ENCODE data around the gene APPL2.

Gene APPL2

GRCh38 chr12:105222726-105223351 is 13.1 kb downstream of the APPL2 start:
- DNase-seq (ENCODE audit: low spot score) (no peak), FAIRE-seq (no peak)

GRCh38 chr12:105222284-105222655 is 13.7 kb downstream of the APPL2 start:
- no peak for DNase-seq (ENCODE audit: low spot score)
- no peak for FAIRE-seq

DNA sequence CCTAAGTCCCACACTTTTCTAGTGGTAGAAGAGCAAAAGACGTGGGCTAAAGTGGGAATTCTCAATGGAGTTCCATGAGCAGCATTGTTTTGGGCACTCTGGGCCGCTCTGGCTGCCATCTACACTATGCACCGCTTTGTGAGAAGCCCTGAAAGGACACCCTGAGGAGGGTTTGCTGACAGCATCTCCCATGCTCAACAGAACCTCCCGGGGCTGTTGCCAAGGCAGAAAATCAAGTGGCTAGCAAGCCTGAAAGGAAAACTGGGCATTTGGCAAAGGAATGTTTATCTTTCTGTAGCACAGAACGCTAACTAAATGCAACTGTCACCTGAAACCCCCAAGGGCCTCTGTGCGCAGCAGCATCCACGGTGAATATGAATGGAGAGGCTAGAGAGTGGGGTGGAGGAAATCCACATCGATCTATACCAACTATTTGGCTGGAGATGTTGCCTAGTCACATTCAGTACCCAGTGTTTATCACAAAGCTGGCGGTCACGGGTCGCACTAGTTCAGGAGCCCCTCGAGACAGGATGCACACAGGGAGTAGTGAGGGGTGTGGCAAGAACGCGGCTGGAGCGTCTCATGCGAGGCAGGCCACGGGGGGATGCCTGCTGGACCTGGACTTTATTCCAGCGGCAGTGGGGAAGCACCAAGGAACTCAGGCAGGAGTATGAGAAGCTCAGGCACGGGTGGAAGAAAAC is 14.2 kb downstream of the APPL2 start:
- FAIRE-seq = no peak
- DNase-seq (ENCODE audit: low spot score) = no peak

DNA sequence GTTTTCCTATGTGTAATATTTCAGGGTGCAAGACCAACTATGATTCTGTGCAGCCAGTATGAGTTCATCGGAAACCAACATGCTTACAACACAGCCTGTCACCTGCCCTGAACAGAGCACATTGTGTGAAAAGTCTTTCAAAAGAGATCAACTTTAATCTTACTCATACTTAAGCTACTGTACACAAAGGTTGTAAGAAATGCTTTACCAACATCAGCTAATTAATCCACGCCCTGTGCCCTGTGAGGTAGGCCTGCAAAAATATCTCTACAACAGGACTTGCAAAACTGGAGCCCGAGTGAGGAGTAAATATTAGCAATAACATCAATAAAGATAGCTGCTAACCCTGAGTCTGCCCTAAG is 15.1 kb downstream of the APPL2 start:
- no peak for FAIRE-seq
- DNase-seq (ENCODE audit: low spot score) = no peak

- DNase-seq (ENCODE audit: low spot score) = no peak
- FAIRE-seq = no peak
Measured at GRCh38 chr12:105220150-105220928, 15.6 kb downstream of the APPL2 start.

GRCh38 chr12:105219261-105220028 is 16.5 kb downstream of the APPL2 start:
- DNase-seq (ENCODE audit: low spot score) (no peak), FAIRE-seq (no peak)

- FAIRE-seq = no peak
Measured at GRCh38 chr12:105218434-105218833, 17.5 kb downstream of the APPL2 start.

GRCh38 chr12:105214670-105215375 is 21.2 kb downstream of the APPL2 start:
- DNase-seq (ENCODE audit: low spot score) (peak; percentile 4), FAIRE-seq (no peak)

More at GRCh38 chr12:105218434-105218833, 17.5 kb downstream of the APPL2 start:
- no peak for DNase-seq (ENCODE audit: low spot score)

GRCh38 chr12:105214148-105214547 is 21.8 kb downstream of the APPL2 start:
- DNase-seq (ENCODE audit: low spot score) (no peak), FAIRE-seq (no peak)

GRCh38 chr12:105212438-105212837 is 23.5 kb downstream of the APPL2 start:
- DNase-seq (ENCODE audit: low spot score) (peak; percentile 3), FAIRE-seq (no peak)

- no peak for DNase-seq (ENCODE audit: low spot score)
- no peak for FAIRE-seq
Measured at GRCh38 chr12:105209091-105209490, 26.9 kb downstream of the APPL2 start.

DNA sequence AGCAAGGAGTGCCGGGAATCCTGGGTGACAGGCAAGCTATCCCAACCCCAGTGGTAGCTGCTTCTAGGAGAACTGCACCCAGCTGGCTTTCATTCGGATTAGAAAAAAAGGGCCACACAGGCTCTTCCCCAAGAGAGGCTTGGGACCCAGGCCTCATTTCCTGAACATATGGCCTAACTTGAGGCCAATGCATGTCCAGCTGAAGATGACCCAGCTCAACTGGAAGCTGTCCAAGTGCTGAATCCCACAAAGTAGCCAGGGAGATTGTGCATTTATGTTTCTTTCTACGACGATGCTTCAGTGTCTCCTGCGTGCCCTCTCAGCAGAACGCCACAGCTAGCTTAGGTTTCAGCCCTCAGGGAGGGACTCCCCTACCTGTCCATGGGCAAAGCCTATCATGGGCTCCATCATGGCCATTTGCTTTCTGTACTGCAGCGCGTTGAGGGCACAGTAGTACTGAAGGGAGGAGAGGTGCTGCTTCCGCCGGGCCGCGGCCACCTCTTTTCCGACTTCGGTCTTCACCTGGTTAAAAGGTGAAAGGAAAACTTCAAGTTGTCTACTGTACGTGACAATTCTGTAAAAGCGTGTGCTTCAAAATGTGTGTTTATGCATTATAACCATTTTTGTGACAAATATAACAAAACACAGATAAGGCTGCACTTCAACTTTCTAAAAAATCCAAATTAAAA is 29.1 kb downstream of the APPL2 start:
- no peak for FAIRE-seq
- no peak for DNase-seq (ENCODE audit: low spot score)

GRCh38 chr12:105205322-105206048 is 30.5 kb downstream of the APPL2 start:
- no peak for DNase-seq (ENCODE audit: low spot score)
- FAIRE-seq = no peak

- FAIRE-seq = no peak
- DNase-seq (ENCODE audit: low spot score) = no peak
Measured at GRCh38 chr12:105204916-105205315, 31.1 kb downstream of the APPL2 start.

DNA sequence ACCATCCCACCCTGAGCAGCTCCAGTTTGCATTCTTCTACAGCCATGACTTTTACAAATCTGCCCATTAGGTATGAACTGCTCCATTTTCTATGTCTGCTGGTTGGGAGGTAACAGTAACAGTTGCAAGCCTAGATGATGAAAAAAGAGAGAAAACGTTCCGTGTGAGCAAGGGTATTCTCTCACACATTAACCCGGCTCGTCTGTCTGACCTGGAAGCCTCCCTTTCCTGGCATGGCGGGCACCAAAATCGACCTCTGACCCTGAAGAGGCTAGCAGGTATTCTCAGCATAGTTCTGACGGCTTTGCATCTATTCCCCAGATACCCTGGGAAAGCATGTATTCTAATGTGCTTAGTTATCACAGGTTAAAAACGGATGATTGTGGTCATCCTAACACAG is 31.8 kb downstream of the APPL2 start:
- FAIRE-seq (no peak), DNase-seq (ENCODE audit: low spot score) (no peak)

GRCh38 chr12:105202202-105202601 is 33.8 kb downstream of the APPL2 start:
- FAIRE-seq (no peak), DNase-seq (ENCODE audit: low spot score) (no peak)

DNA sequence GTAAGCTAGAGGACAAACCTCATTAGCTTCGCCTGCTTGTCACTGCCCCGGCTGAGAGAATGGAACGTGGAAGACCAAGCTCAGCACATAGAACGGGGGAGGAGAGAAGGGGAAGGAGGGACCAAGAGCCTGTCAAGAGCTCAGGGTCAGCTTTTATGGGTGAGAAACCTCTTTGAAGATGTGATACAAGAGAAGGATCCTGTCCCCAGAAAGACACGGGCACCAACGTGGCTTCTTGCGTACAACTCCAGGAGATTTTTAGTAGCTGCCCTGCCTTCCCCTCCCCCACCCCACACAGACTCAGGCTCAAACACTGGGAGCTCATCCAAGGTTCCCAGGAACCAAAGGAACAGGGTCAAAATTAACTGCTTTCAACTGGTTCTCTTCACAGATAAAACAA is 34.7 kb downstream of the APPL2 start:
- DNase-seq (ENCODE audit: low spot score) = no peak
- no peak for FAIRE-seq

- FAIRE-seq = no peak
- no peak for DNase-seq (ENCODE audit: low spot score)
Measured at GRCh38 chr12:105200385-105200784, 35.6 kb downstream of the APPL2 start.

GRCh38 chr12:105198961-105199360 is 37.0 kb downstream of the APPL2 start:
- no peak for DNase-seq (ENCODE audit: low spot score)

GRCh38 chr12:105196090-105196489 is 39.9 kb downstream of the APPL2 start:
- FAIRE-seq = no peak
- DNase-seq (ENCODE audit: low spot score) = no peak

More at GRCh38 chr12:105198961-105199360, 37.0 kb downstream of the APPL2 start:
- no peak for FAIRE-seq
